HuH-7.5 (cell line): ENCODE measurements around the gene ANK2.
"Not testable (repeated sequence)": the region's sequence is repeated elsewhere in the genome, so short reads cannot be mapped to it uniquely, and the experiment has no call there.

Experiments
- DNase-seq: peaks from one replicate; pipeline ENCODE4 v3.0.0; 2011; ENCODE audit warnings: low spot score

The ANK2 gene

GRCh38 chr4:113052379-113052951 is 3.0 kb downstream of the ANK2 start:
- DNase-seq: no peak

DNA sequence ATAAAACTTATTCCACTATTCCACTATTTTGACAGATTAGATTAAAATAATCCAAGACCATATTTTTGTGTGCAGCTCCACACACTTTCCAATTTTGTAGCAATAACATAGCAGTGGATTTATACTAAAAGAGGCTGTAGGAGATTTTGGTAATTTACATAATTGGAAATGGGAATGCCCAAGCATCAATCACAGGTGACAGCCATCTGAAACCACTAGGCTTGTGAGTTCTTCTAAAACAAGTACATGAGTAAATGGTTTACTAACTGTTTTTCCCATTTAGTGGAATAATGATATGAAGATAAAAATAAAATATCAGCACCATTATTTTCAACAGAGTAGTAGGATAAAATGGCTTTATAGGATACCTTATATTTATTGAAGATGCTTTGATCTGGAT is 4.4 kb downstream of the ANK2 start:
- no peak for DNase-seq

- no peak for DNase-seq
These were observed 6.9 kb downstream of the ANK2 start for GRCh38 chr4:113056318-113056717.

GRCh38 chr4:113057891-113058290 is 8.4 kb downstream of the ANK2 start:
- DNase-seq: no peak

GRCh38 chr4:113059449-113060182 is 10.2 kb downstream of the ANK2 start:
- DNase-seq: no peak

DNA sequence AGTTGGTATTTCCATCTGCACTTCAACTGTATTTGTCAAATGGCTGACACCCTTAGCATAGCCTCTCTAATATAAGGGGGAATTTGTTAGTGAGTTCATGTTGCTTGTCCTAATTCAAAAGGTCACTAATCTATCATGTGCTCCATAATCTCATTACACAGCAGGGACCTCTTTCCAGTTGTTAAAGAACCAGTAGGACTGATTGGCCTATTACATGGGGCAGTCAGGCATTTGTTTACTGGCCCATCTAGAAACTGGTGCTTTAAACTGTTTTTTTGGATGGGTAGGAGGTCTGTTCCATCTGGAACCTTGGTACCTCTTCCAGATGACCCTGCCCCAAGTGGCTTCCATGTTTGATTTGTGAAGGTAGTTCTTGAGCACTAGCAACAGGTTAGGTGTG is 11.4 kb downstream of the ANK2 start:
- no peak for DNase-seq

DNA sequence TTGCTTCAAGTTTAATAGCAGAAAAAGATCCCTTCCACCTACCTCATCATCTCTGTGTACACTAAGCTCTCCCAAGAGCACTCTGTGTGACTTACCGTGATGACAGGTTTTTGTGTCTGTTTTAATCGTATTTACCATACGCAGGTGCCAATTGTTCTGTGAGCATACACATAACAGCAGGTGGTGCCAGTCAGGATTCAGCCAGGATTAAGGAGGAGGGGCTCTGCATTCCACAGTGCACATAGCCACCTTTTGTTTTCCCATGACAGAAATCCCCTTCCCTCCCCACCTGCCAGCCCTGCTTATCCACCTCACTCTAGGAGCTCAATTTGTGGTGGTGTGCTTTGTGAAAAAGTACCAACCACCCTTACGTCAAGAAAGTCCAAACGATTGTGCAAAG is 14.8 kb downstream of the ANK2 start:
- no peak for DNase-seq

GRCh38 chr4:113065629-113066028 is 16.2 kb downstream of the ANK2 start:
- DNase-seq: no peak

GRCh38 chr4:113068771-113069170 is 19.3 kb downstream of the ANK2 start:
- not testable (repeated sequence) for DNase-seq

- peak; percentile 9 for DNase-seq
These were observed 19.9 kb downstream of the ANK2 start for GRCh38 chr4:113069212-113069892.

- no peak for DNase-seq
These were observed 21.3 kb downstream of the ANK2 start for GRCh38 chr4:113070755-113071154.

DNA sequence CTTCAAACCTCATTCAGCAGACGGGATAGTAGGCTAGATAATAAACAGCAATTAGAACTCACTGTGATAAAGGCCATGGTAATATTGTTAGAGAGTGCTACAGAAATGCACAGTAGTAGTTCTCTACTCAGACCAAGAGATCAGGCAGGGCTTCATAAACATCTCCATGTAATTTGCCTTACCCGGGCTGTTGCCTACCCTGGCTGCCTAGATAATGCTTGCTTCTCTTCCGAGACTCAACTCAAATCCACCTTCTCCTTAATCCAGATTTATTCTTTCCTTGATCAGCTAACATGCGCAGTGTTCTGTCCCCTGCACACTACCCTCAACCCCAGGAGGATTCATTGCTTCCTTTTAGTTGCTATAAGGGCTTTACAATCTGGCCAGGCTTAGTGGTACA is 21.8 kb downstream of the ANK2 start:
- no peak for DNase-seq

DNA sequence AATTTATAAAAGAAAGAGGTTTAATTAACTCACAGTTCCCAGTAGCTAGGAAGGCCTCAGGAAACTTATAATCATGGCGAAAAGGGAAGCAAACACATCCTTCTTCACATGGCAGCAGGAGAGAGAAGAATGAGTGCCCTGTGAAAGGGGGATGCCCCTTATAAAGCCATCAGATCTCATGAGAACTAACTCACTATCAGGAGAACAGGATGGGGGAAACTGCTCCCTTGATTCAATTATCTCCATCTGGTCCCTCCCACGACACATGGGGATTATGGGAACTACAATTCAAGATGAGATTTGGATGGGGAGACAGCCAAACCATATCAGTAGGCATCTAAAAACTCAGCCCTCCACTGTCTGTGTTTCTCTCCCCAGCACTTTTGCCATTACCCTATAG is 22.4 kb downstream of the ANK2 start:
- DNase-seq: no peak

DNA sequence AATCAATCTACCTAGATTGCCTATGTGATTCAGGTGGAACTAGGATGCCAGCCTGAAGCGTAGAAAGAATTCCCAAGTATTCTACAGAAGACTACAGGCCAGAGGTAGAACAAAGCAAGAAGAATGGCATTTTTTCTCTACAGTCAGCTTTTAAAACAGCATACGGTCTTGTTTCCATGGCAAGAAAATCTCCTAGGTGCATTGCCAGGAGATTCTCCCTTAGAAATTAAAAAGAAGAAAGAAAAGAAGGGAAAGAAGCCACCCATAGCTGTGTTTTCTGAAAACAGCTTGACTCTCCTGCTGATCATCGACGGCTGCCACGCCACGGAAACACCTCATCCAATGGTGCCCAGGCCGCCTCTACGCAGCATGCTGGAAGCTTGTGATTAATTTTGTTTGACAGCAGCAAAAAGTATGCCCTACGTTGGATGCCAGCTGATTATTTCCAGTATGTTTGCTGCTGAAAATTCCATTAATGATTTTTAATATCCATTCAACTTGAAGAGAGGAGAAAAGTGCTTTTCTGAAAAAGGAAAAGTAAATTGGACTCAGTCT is 24.1 kb downstream of the ANK2 start:
- DNase-seq: no peak

- DNase-seq: no peak
These were observed 28.1 kb downstream of the ANK2 start for GRCh38 chr4:113077575-113077974.

- DNase-seq: no peak
These were observed 28.6 kb downstream of the ANK2 start for GRCh38 chr4:113078066-113078465.

GRCh38 chr4:113080050-113080449 is 30.6 kb downstream of the ANK2 start:
- DNase-seq: peak; percentile 17

DNA sequence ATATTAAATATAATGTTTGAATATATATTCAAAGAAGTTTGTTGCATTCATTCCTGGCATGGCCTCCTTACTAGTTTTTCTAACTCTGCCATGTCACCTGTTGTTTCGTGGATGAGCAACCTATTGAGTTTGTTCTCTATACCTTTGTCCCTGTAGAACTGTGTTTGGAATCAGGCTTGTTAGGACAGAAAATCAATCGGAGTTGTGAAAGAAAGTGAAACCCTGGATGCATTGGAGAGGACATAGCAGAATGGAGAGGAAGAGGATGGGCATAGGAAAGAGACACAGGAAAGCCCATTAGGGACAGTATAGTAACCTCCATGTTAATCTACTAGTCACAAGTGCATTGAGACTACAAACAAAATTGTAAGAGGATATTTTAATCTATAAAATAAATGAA is 31.2 kb downstream of the ANK2 start:
- DNase-seq: peak; percentile 7

- DNase-seq: no peak
These were observed 33.9 kb downstream of the ANK2 start for GRCh38 chr4:113083346-113083745.

DNA sequence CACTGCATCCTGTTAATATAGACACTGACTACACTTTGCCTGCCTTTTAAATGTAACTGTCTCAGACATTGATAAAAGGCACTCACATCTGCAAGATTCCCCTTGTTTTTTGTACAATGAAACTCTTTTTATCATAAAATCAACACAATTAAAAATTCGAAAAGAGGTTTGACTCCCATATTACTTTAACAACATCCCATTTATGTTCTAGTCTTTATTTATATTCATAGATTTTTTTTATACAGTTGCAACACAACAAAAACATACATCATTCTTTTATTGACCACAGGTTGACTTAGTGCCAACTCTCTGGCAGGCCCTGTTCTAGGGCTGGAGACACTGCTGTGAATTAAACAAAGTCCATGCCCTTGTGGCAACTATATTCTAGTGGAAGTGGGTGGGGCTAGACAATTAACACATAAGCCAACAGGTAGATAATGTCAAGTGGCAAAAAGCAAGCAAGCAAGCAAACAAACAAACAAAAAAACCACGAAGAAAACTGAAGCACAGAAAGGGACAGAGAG is 36.8 kb downstream of the ANK2 start:
- DNase-seq: no peak

- no peak for DNase-seq
These were observed 38.6 kb downstream of the ANK2 start for GRCh38 chr4:113088050-113088449.

- no peak for DNase-seq
These were observed 41.5 kb downstream of the ANK2 start for GRCh38 chr4:113090954-113091353.

GRCh38 chr4:113094331-113094730 is 44.9 kb downstream of the ANK2 start:
- DNase-seq: no peak
